Measurements from ENCODE around the gene SEL1L.

SEL1L gene

GRCh38 chr14:81533536-81534343 lies at the start of gene SEL1L:
SEL1L (minus strand) TSS chr14:81533853; CDS start chr14:81533744, 109 bp downstream.
- DNase-seq (ENCODE audit: insufficient read length, low spot score) (peak; percentile 35), FAIRE-seq (peak; percentile 69)
- no peak for TF ChIP-seq CTCF (IDR thresholded peaks at IDR 0.05; ENCODE audit: insufficient read depth, missing control alignments)

- TF ChIP-seq CTCF (IDR thresholded peaks at IDR 0.05; ENCODE audit: insufficient read depth, missing control alignments): no peak
- FAIRE-seq (no peak), DNase-seq (ENCODE audit: insufficient read length, low spot score) (no peak)
Measured at GRCh38 chr14:81582420-81582819, 48.8 kb upstream of the SEL1L start.

- no peak for FAIRE-seq
- no peak for DNase-seq (ENCODE audit: insufficient read length, low spot score)
- no peak for TF ChIP-seq CTCF (IDR thresholded peaks at IDR 0.05; ENCODE audit: insufficient read depth, missing control alignments)
Measured at GRCh38 chr14:81579115-81579514, 45.5 kb upstream of the SEL1L start.

GRCh38 chr14:81571437-81571836 lies 37.8 kb upstream of the SEL1L start:
- DNase-seq (ENCODE audit: insufficient read length, low spot score) (no peak), FAIRE-seq (no peak)
- TF ChIP-seq CTCF (IDR thresholded peaks at IDR 0.05; ENCODE audit: insufficient read depth, missing control alignments): no peak

GRCh38 chr14:81567302-81567701 lies 33.6 kb upstream of the SEL1L start:
- TF ChIP-seq CTCF (IDR thresholded peaks at IDR 0.05; ENCODE audit: insufficient read depth, missing control alignments): no peak
- no peak for FAIRE-seq

GRCh38 chr14:81565441-81566290 lies 32.0 kb upstream of the SEL1L start:
- peak; percentile 90 for TF ChIP-seq CTCF (IDR thresholded peaks at IDR 0.05; ENCODE audit: insufficient read depth, missing control alignments)
- DNase-seq (ENCODE audit: insufficient read length, low spot score): peak; percentile 26
- peak; percentile 53 for FAIRE-seq

More at GRCh38 chr14:81567302-81567701, 33.6 kb upstream of the SEL1L start:
- DNase-seq (ENCODE audit: insufficient read length, low spot score): no peak

Measured in D721Med (cell line).